Measurements from ENCODE around the gene DAB1. TPM values are rescaled to one million over a fixed set of nuclear protein-coding genes. Genes with fewer than 3 reads are reported as not detected.

Gene DAB1
- total RNA-seq, 1 donor = 0.45 TPM

DNA sequence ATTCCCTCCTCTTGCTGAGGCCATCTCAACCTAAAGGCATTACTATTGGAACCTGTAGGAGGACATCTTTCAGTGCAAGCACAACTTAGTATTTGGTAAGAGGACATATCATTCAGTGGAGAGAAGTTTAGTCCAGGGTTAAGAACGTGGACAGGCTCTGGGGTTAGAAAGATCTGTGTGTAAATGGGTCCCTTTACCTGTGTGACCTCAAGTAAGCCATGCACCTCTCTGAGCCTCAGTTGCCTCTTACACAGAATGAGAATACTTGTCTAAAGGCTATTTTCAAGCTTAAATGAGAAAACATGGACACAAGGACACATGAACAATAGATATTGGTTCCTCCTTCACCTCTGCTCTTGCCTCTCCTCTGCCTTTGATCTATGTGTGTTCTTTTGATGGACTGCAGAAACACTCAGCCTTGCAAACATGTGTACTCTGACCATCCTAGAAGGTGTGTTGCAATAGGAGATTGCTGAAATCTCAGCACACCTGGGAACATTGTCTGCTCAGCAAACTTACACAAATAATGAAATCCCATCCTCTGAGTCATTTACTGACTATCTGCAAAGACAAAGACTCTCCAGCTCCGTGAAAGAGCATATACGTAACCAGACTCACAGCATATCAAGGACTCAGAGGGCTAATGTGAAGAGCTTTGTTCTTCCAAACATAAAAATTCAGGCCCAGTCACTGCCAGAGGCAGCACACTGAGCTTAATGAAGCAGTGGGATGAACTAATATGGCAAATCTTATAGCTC is 143.8 kb downstream of the DAB1 start:
- no peak overlapping the region for H3K4me3 ChIP-seq (ENCODE audit: low read depth, low read length)
- DNase-seq (ENCODE audit: low read depth) = no peak
- TF ChIP-seq, protein P1, sequence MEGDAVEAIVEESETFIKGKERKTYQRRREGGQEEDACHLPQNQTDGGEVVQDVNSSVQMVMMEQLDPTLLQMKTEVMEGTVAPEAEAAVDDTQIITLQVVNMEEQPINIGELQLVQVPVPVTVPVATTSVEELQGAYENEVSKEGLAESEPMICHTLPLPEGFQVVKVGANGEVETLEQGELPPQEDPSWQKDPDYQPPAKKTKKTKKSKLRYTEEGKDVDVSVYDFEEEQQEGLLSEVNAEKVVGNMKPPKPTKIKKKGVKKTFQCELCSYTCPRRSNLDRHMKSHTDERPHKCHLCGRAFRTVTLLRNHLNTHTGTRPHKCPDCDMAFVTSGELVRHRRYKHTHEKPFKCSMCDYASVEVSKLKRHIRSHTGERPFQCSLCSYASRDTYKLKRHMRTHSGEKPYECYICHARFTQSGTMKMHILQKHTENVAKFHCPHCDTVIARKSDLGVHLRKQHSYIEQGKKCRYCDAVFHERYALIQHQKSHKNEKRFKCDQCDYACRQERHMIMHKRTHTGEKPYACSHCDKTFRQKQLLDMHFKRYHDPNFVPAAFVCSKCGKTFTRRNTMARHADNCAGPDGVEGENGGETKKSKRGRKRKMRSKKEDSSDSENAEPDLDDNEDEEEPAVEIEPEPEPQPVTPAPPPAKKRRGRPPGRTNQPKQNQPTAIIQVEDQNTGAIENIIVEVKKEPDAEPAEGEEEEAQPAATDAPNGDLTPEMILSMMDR (IDR thresholded peaks at IDR 0.05; ENCODE audit: insufficient read depth, low read length) = no peak

DNA sequence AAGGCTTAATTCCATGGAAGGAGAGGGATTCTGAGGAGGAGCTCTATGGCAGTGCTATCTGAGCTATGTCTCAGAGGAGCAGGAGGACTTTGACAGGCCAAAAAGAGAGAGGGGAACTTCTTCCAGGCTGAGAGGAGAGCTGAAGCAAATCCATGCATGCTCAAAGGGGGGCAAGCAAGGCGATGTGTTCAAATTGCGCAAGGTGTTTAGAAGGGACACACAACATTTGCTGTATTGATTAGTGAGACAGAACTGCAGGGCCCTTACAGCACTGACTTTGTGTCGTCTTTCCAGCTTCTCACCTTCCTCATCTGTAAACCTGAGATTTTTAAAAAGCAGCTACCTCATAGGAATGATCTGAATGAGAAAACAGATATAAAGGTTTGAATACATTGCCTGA is 145.3 kb downstream of the DAB1 start:
- H3K4me3 ChIP-seq (ENCODE audit: low read depth, low read length) = no peak overlapping the region
- DNase-seq (ENCODE audit: low read depth) = no peak
- TF ChIP-seq, protein P1 (IDR thresholded peaks at IDR 0.05; ENCODE audit: insufficient read depth, low read length) = no peak

DNA sequence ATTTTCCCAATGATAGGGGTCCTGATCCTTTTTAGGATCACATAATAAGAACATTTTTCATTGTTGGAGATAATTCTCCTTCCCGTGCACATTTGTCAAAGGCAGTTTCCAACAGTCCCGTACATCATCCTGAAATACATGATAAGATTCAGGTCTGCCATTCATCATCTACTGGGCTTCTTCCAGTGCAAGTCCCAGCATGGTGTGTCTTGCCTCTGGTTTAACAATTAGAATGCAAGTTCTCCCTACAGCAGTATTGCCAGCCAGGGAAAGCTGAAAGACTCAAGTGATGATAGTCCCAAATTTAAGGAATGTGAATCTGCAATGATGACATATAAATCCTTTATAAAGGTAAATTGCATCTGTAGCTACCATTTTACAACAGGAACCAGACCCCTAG is 146.2 kb downstream of the DAB1 start:
- H3K4me3 ChIP-seq (ENCODE audit: low read depth, low read length) = no peak overlapping the region
- DNase-seq (ENCODE audit: low read depth) = no peak
- TF ChIP-seq, protein P1 (IDR thresholded peaks at IDR 0.05; ENCODE audit: insufficient read depth, low read length) = no peak

DNA sequence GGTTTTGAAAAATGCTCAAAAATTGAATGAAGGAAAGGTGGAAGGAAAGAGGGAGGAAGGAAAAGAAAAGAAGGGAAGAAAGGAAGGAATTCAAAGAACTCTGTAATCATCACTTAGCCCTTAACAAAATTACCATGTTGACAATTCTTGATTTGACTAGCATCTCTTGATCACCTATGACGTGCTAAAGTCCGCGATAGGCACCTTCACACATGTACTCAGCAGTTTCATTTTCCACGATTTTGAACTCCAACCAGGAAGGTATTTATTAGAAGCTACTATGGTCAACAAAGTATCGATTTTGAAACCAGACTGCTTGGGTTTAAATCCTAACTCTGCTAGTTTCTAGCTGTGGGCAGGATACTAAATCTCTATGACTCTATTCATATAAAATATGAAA is 146.9 kb downstream of the DAB1 start:
- TF ChIP-seq, protein P1 (IDR thresholded peaks at IDR 0.05; ENCODE audit: insufficient read depth, low read length) = no peak
- DNase-seq (ENCODE audit: low read depth) = no peak
- H3K4me3 ChIP-seq (ENCODE audit: low read depth, low read length) = no peak overlapping the region

DNA sequence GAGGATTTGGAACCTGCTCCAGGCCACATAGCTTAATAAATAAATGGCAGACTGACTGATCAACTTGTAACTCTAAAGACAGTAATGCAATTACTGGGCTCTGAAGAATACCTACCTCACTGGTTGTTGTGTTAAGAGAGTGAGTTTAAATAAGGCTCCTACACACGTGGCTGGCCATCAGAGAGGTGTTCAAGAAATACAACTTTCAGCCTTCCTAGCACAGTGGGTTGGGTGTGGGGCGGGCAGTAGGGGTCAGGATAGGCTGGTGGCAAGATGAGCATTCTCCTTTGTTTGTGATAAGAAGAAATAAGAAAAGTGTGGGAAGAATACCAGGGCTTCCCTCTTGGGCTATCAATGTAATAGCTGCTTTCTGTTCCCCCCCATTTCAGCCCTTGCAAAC is 151.3 kb downstream of the DAB1 start:
- DNase-seq (ENCODE audit: low read depth) = no peak
- no peak overlapping the region for H3K4me3 ChIP-seq (ENCODE audit: low read depth, low read length)
- TF ChIP-seq, protein P1 (IDR thresholded peaks at IDR 0.05; ENCODE audit: insufficient read depth, low read length) = no peak

- DNase-seq (ENCODE audit: low read depth) = no peak
- no peak overlapping the region for H3K4me3 ChIP-seq (ENCODE audit: low read depth, low read length)
- TF ChIP-seq, protein P1 (IDR thresholded peaks at IDR 0.05; ENCODE audit: insufficient read depth, low read length) = no peak
Observed at GRCh38 chr1:57272150-57272549, 151.7 kb downstream of the DAB1 start.

Measured in fibroblast of the aortic adventitia (primary cell).